H9 (cell line): ENCODE data around the gene MCOLN3. TPM values are rescaled to one million over a fixed set of nuclear protein-coding genes. Genes with fewer than 3 reads are reported as not detected.

Source experiments
- DNase-seq: peaks from one replicate; pipeline ENCODE4 v3.0.0-alpha.2; 2017
- H2AFZ ChIP-seq: one replicate; pipeline ENCODE4 v1.6.1; 2013; ENCODE audit warnings: mild to moderate bottlenecking, low read length, control low read depth, moderate library complexity
- H2AK5ac ChIP-seq: 2 replicates; pipeline ENCODE4 v1.6.1; 2013; ENCODE audit warnings: low read length, control low read depth, mixed read lengths; ENCODE audit not compliant: insufficient read length
- H2BK120ac ChIP-seq: one replicate; pipeline ENCODE4 v1.6.1; 2013; ENCODE audit warnings: low read depth, mild to moderate bottlenecking, low read length, control low read depth, inconsistent platforms; ENCODE audit not compliant: poor library complexity, severe bottlenecking
- H2BK12ac ChIP-seq: 2 replicates; pipeline ENCODE4 v1.6.1; 2013; ENCODE audit warnings: low read length, control low read depth, mixed read lengths, low read depth; ENCODE audit not compliant: insufficient read length
- H2BK15ac ChIP-seq: 2 replicates; pipeline ENCODE4 v1.6.1; 2013; ENCODE audit warnings: low read depth, low read length, control low read depth
- H2BK20ac ChIP-seq: one replicate; pipeline ENCODE4 v1.6.1; 2013; ENCODE audit warnings: low read depth, mild to moderate bottlenecking, low read length, control low read depth, inconsistent platforms; ENCODE audit not compliant: poor library complexity, severe bottlenecking
- H2BK5ac ChIP-seq: 2 replicates; pipeline ENCODE4 v1.6.1; 2013; ENCODE audit warnings: low read length, control low read depth, mixed read lengths; ENCODE audit not compliant: insufficient read length
- H3K14ac ChIP-seq: 2 replicates; pipeline ENCODE4 v1.6.1; 2013; ENCODE audit warnings: low read length, control low read depth; ENCODE audit not compliant: insufficient read depth
- H3K18ac ChIP-seq: 2 replicates; pipeline ENCODE4 v1.6.1; 2013; ENCODE audit warnings: low read depth, mild to moderate bottlenecking, mixed read lengths, low read length, control low read depth; ENCODE audit not compliant: insufficient read length
- H3K23ac ChIP-seq: 2 replicates; pipeline ENCODE4 v1.6.1; 2013; ENCODE audit warnings: low read length, control low read depth, mixed read lengths, low read depth; ENCODE audit not compliant: insufficient read length
- H3K23me2 ChIP-seq: 2 replicates; pipeline ENCODE4 v1.6.1; 2013; ENCODE audit warnings: low read depth, mild to moderate bottlenecking, mixed read lengths, low read length, control low read depth; ENCODE audit not compliant: insufficient read length, poor library complexity, severe bottlenecking
- H3K27ac ChIP-seq: 2 replicates; pipeline ENCODE4 v1.5.1; 2013; ENCODE audit warnings: low read length, control low read depth, mixed read lengths, low read depth; ENCODE audit not compliant: insufficient read length
- H3K27me3 ChIP-seq: 2 replicates; pipeline ENCODE4 v1.6.1; 2013; ENCODE audit warnings: low read length, control low read depth, inconsistent platforms; ENCODE audit not compliant: insufficient read depth
- H3K4ac ChIP-seq: 2 replicates; pipeline ENCODE4 v1.6.1; 2013; ENCODE audit warnings: low read depth, mild to moderate bottlenecking, control low read depth, inconsistent platforms, low read length, moderate library complexity
- H3K4me1 ChIP-seq: 2 replicates; pipeline ENCODE4 v1.6.1; 2013; ENCODE audit warnings: low read length, control low read depth, inconsistent platforms; ENCODE audit not compliant: insufficient read depth
- H3K4me2 ChIP-seq: 2 replicates; pipeline ENCODE4 v1.6.1; 2013; ENCODE audit warnings: low read length, control low read depth, mixed read lengths; ENCODE audit not compliant: insufficient read length, insufficient read depth
- H3K56ac ChIP-seq: 2 replicates; pipeline ENCODE4 v1.6.1; 2013; ENCODE audit warnings: low read depth, mild to moderate bottlenecking, mixed read lengths, low read length, control low read depth; ENCODE audit not compliant: insufficient read length
- H3K79me1 ChIP-seq: 2 replicates; pipeline ENCODE4 v1.6.1; 2013; ENCODE audit warnings: low read depth, mild to moderate bottlenecking, moderate library complexity, low read length, control low read depth, inconsistent platforms; ENCODE audit not compliant: insufficient read depth, poor library complexity, severe bottlenecking
- H3K79me2 ChIP-seq: 2 replicates; pipeline ENCODE4 v1.6.1; 2013; ENCODE audit warnings: low read length, control low read depth, inconsistent platforms; ENCODE audit not compliant: insufficient read depth
- H3K9ac ChIP-seq: 2 replicates; pipeline ENCODE4 v1.6.1; 2013; ENCODE audit warnings: low read length, control low read depth, mixed read lengths; ENCODE audit not compliant: insufficient read length; ENCODE audit errors: extremely low read depth
- H3K9me3 ChIP-seq: one replicate; pipeline ENCODE4 v1.6.1; 2013; ENCODE audit warnings: low read depth, low read length, inconsistent platforms; ENCODE audit not compliant: control insufficient read depth
- H3T11ph ChIP-seq: one replicate; pipeline ENCODE4 v1.6.1; 2013; ENCODE audit warnings: mild to moderate bottlenecking, low read length, control low read depth, inconsistent platforms
- H4K20me1 ChIP-seq: one replicate; pipeline ENCODE4 v1.6.1; 2013; ENCODE audit not compliant: control insufficient read depth, insufficient read length, insufficient read depth
- H4K5ac ChIP-seq: 2 replicates; pipeline ENCODE4 v1.6.1; 2013; ENCODE audit warnings: low read depth, mild to moderate bottlenecking, mixed read lengths, low read length, control low read depth; ENCODE audit not compliant: insufficient read length
- H4K8ac ChIP-seq: replicated peaks from 2 replicates; pipeline ENCODE4 v1.6.1; 2013; ENCODE audit warnings: low read length, control low read depth, mixed read lengths, low read depth; ENCODE audit not compliant: insufficient read length
- H4K91ac ChIP-seq: 2 replicates; pipeline ENCODE4 v1.6.1; 2013; ENCODE audit warnings: low read depth, mild to moderate bottlenecking, moderate library complexity, mixed read lengths, low read length, control low read depth; ENCODE audit not compliant: insufficient read length
- H3K27ac Mint-ChIP-seq, 3 experiments: 2 replicates in 2 of 3; 3 replicates in 1 of 3; pipeline ENCODE4 v1.8.0; 2020 to 2021; ENCODE audit warnings: mixed read lengths in 3 of 3, mild to moderate bottlenecking in 1 of 3, moderate library complexity in 1 of 3
- H3K27me3 Mint-ChIP-seq: 2 replicates; pipeline ENCODE4 v1.8.0; 2021; ENCODE audit warnings: low read depth, mild to moderate bottlenecking, moderate library complexity, mixed read lengths
- H3K36me3 Mint-ChIP-seq, 3 experiments: 2 replicates in 2 of 3; 3 replicates in 1 of 3; pipeline ENCODE4 v1.8.0; 2020 to 2021; ENCODE audit warnings: low read depth in 3 of 3, mixed read lengths in 3 of 3; ENCODE audit not compliant: insufficient read depth in 1 of 3
- H3K4me1 Mint-ChIP-seq, 2 experiments: 2 replicates each; pipeline ENCODE4 v1.8.0; 2020; ENCODE audit warnings: mixed read lengths in 2 of 2
- H3K4me3 Mint-ChIP-seq, 2 experiments: 2 replicates in 1 of 2; 3 replicates in 1 of 2; pipeline ENCODE4 v1.8.0; 2020 to 2021; ENCODE audit warnings: mild to moderate bottlenecking in 2 of 2, mixed read lengths in 2 of 2, moderate library complexity in 1 of 2
- H3K9me3 Mint-ChIP-seq, 2 experiments: 2 replicates in 1 of 2; 3 replicates in 1 of 2; pipeline ENCODE4 v1.8.0; 2020; ENCODE audit warnings: mild to moderate bottlenecking in 2 of 2, mixed read lengths in 2 of 2, moderate library complexity in 1 of 2
- CTCF ChIP-seq: fragments of 200-600 bp; sonication (generic); conservative IDR thresholded peaks from 3 replicates; pipeline ENCODE4 v1.8.0; 2021; ENCODE audit warnings: antibody characterized with exemption, mild to moderate bottlenecking
- WGBS: extraction: QIAGEN DNeasy Blood & Tissue Kit; methylation state at CpG from one replicate; pipeline ENCODE4 v1.1.7; 2013; ENCODE audit warnings: missing lambda C conversion rate, low lambda C conversion rate, mixed read lengths; ENCODE audit not compliant: insufficient read length; ENCODE audit errors: extremely low coverage; 5-methylcytosine and 5-hydroxymethylcytosine counted together
- total RNA-seq: library from RNA; stranded (reverse); gene quantifications from 2 replicates; pipeline ENCODE4 v1.2.1, GENCODE V29; 2021

Gene MCOLN3
- total RNA-seq, 1 experiment from 2014 or later = 10.8 TPM

GRCh38 chr1:85070972-85071492 is 22.7 kb upstream of the MCOLN3 start:
- H3K4me2 ChIP-seq = no peak overlapping the region
- Mint-ChIP-seq H3K4me1 (peaks cover 5 to 9% of the 10 kb centered on the region in 2 experiments), H3K36me3 (no peaks in the 10 kb centered on the region), H3K9me3 (peaks cover 0 to 5% of the 10 kb centered on the region in 2 experiments; a peak in 2 of 5 replicates), H3K27ac (no peak overlapping the region), H3K27me3 (peaks cover 10% of the 10 kb centered on the region), H3K4me3 (no peak overlapping the region)
- no peak overlapping the region for H3K18ac ChIP-seq
- no peak overlapping the region for H2BK20ac ChIP-seq
- no peak overlapping the region for H4K91ac ChIP-seq
- H2BK120ac ChIP-seq = no peak overlapping the region
- H3K14ac ChIP-seq = no peak overlapping the region
- no peak for DNase-seq
- no peak overlapping the region for H2BK15ac ChIP-seq
- no peak overlapping the region for H4K5ac ChIP-seq
- WGBS = no CpG with 5 or more reads among the region's 3 CpGs
- H3K56ac ChIP-seq = no peak overlapping the region
- H3K9ac ChIP-seq = no peak overlapping the region
- H3K79me1 ChIP-seq = no peaks in the 10 kb centered on the region
- no peak overlapping the region for H2BK12ac ChIP-seq
- no peak overlapping the region for H4K8ac ChIP-seq
- no peaks in the 10 kb centered on the region for H3K9me3 ChIP-seq
- H3T11ph ChIP-seq = no peak overlapping the region
- H3K79me2 ChIP-seq = no peaks in the 10 kb centered on the region
- no peaks in the 10 kb centered on the region for H3K27me3 ChIP-seq
- H2AFZ ChIP-seq = no peak overlapping the region
- no peak overlapping the region for H2AK5ac ChIP-seq
- no peak for TF ChIP-seq CTCF
- no peaks in the 10 kb centered on the region for H4K20me1 ChIP-seq
- H3K4ac ChIP-seq = no peak overlapping the region
- no peak overlapping the region for H2BK5ac ChIP-seq
- no peak overlapping the region for H3K23ac ChIP-seq
- no peaks in the 10 kb centered on the region for H3K4me1 ChIP-seq
- H3K27ac ChIP-seq = no peak overlapping the region
- H3K23me2 ChIP-seq = no peaks in the 10 kb centered on the region
